ENCODE measurements around the gene TTYH3.
"Not testable (repeated sequence)": the region's sequence is repeated elsewhere in the genome, so short reads cannot be mapped to it uniquely, and the experiment has no call there.

The TTYH3 gene

DNA sequence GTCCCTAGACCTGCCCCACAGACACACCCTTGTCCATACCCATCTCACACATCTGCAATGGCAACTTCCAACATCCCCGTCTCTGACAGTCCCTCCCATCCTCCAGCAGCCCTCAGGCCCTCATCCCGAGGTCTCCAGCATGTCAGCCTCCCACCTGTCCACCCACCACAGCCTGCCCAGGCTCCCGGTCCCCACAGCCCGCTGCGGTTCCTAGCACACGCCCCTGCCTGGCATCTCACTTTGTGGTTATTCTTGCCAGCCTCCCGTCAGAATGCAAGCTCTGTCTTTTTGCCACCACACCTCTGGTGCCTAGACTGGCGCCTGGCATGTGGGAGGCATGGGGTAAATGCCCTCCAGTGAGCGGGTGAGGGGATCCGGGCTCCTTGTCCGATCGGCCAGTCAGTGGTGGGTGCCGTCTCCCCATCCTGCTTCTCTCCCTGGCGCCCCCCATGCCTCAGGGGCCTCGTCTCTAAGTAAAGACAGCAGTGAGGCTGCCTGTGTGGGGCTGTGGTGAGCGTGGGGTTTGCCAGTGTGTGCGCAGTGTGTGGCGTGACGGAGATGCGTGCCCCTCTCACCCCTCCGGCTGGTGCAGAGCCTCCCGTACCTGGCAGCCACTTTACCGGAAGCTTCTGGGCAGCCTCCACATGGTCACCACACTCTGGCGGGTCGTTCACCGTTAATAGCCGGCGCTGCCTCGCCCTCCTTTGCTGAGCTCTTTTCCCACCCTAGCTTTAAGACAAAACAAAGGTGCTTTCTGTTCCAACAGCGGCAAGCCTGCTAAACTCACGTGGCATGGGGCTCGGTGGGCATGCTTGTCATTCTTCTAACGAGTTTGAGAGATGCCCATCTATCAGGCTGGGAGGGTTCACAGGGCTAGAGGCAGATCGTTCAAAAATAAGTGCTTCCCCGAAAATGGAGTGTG lies 28.5 kb upstream of the TTYH3 start:
- no peak for DNase-seq

DNA sequence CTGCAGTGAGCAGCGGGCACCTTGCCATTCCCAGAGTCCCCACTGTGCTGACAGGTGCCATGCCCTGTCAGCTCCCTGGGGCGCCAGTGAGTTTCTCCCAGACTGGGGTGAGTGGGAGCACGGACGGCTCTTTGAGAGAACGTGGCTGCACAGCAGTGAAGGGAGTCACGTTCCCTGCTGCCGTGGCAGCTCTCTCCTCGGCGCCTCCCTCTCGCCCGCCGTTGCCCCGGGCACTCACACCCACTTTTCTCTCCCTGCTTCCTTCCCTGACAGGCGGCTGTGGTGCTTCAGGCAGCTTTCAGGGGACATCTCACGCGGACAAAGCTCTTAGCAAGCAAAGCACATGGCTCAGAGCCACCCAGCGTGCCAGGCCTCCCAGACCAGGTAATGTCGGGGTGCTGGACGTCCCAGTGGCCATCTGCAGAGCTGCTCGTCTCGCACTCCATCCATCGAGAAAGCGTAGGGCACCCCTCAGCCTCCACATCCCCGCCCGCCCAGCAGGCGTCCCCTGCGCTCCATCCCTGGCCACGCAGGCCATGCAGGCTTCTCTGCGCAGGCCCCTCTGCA lies 27.1 kb upstream of the TTYH3 start:
- DNase-seq: no peak

DNA sequence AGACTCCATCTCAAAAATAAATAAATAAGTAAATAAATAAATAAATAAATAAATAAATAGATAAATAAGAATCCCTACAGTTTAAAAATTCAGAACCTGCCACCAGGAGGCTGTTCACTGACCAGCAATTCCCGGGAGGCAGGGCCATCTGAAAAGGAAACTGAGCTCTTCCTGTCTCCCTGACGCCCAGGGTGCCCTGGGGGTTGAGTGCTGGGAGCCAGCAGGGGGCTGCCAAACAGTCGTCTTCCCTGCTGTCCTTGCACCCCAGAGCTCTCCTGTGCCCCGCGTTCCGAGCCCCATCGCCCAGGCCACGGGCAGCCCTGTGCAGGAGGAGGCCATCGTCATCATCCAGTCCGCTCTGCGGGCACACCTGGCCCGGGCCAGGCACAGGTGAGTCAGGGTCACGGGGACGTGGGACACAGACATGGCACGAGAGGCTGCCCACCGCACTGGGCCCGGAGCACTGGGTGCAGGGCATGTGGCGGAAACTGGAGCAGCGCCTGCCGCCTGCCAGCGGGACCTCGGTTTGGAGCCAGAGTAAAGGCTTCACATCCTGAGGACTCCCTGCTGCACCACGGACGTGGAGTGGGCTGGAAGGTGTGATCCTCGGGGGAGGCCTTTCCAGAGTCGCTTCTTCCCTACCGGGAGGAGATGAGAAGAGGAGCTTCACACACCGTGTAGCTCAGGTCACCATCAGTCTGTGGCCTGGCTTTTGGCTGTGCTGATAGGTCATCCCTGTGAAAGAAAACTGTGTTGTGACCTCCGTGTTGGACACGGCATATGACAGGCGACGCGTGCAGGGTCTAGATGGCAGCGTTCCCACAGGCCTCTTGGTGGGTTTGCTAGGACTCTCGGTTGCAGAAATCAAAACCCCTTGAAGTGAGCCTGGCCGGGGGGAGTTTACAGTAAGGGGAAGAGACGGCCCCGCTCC lies 25.9 kb upstream of the TTYH3 start:
- no peak for DNase-seq

DNA sequence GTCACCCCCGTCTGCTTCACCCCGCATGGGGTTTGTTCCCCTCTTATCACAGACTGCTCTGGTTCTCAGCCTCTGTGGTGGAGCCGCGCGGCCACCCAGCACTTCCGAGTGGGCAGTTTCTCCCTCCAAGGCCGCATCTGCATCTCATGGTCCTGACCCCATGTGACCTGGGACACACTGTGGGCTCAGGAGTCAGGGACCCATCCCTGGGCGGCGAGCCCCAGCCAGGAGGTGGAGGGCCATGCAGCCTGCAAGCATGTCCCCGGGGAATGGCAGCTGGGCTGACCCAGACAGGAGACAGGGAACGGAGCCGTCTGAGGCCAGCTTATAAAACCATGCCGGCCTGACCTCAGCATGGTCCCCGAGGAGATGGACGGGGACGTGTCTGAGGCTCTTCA lies 25.2 kb upstream of the TTYH3 start:
- DNase-seq: no peak

DNA sequence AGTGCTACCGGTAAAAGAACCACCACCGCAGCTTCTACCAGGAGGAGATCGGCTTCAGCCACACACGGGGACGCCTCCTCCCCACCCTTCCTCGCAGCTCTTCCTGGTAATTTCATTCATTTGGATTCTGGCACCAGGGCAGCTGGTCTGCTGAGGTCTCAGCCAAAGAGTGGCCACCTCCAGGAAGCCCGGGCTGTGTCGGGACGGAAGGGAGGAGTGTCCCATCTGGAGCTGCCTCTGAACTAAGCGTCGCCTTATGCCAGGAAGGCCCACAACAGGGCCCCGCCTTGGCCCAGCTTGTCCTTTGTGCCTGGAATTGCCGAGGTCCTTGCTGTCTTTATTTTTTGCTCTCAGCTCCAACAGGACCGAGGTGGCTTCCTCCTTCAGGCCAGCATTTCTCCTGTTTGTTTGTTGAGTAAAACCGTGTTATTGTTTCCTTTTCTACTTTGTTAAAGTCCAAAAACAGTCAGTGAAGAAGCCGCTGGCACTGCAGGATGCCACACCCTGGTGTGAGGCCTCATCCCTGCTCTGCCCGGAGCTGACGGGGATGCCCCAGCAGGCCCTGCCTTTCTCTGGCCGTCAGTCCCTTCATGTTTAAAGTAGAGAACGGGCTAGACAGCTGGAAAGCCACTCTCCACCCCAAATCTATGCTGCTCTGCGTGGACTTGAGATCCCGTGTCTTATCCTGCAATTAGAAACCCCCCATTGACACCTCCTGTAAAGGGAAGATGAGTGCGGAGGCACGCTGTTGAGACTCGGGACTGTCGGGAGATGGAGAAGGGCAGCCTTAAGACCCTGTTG lies 24.5 kb upstream of the TTYH3 start:
- no peak for DNase-seq

DNA sequence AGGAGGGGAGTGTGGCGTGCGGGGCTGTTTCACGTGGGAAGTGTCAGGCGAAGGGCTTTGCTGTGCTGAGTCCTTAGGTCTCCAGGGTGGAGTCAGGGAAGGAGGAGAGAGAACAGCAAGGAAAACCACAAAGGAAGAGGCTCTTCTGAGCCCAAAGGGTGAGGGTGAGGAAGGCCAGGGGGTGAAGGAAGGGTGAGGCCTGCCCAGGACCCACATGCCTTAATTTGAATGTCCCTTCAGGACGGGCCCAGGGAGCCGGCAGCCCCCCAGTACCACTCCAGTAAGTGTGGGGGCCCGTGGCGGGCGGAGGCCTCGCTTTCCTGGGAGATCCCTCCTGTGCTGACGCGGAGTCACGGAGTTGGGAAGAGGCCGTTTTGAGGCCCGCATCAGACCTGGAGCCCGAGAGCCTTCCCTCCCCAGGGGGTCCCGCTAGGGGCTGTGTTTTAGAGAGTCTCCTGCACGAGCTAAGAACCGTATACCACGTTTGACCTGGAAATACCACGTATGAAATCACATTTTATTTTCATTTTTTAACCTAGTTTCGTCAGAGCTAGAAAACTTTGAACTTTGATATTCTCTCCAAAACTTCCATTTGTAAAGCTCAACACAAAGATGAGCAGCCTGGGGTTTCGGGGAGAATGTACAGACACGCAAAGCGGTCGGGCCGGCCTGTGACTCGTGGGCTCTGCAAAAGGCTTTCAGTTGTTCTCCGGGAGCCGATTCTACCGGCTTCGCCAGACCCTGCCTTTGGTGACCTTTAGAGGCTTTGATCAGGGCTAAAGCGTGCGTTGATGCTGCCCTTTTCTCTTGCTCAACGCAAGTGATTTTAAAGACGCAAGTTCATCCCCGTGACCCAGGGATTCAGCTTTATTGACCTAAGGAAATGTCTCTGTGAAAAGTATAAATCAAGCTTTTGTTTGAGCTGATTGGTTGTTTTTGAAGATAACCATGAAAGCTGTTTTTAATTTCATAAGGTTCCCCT lies 23.6 kb upstream of the TTYH3 start:
- no peak for DNase-seq

DNA sequence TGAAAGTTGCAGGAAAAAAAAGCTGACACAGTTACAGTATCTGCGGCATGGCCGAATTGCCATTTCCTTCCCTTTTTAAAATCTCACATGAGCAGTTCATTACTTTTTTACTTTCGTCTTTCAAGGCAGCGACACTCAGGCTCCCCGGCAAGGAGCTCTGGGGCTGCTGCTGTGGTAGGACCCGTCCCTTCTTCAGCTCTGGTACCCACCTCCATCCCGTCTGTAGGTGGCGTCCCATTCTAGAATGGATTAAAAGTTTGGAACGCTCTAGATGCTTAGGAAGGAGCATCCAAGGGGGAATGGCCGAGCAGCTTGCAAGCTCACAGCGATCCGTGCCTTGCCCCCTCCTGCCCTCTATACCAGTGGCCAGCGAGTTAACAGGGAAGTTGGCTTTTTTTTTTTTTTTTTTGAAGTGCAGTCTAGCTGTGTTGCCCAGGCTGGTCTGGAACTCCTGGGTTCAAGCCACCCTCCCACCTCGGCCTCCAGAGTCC lies 22.8 kb upstream of the TTYH3 start:
- DNase-seq: peak; percentile 19 to 91

DNA sequence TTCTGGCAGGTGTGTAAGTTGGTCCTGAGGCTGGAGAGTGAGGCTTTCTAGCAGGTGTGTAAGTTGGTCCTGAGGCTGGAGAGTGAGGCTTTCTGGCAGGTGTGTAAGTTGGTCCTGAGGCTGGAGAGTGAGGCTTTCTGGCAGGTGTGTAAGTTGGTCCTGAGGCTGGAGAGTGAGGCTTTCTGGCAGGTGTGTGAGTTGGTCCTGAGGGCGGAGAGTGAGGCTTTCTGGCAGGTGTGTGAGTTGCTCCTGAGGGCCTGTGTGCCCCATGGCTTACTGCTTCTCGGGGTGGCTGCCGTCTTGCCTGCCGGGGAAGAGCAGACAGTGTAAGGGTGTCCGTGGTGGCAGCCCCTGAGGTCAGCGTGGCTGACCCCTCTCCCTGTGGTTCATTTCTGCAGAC lies 22.1 kb upstream of the TTYH3 start:
- DNase-seq: not testable (repeated sequence)

DNA sequence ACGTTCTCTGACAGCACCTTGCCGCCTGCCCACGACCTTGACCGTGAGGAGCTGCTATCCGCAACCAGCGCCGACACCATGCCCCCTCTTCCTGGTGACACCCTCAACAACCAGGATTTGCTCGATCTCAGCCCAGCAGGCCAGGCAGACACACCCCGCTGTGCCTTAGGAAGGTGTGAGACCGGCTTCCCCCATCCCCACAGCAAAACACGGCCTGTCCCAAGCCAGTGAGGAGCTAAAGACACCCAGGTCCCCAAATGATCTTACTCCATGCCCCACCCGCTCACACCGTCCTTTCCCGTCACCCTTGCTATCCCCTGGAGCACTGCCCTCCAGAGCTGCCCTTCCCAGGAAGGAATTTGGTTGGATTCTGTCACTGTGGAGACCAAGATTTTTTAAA lies 21.3 kb upstream of the TTYH3 start:
- DNase-seq: no peak

DNA sequence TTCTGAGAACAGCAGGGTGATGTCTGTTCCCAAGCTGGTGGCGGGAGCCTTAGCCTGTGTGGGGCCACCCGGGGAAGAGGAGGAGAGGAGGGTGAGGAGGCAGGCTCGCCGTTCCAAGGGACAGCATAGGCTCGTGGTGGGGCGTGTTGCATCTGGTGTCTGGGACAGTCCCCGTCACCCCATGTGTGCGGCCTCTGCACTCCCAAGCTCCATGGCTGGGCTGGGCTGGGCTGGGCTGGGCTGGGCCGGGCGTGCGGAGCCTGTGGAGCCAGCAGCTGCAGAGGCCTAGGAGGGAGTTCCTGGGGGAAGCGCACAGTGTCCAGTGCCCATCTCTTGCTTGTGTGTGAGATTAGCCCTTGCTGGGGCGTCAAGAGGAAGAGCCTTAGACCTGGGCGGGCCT lies 20.9 kb upstream of the TTYH3 start:
- no peak for DNase-seq

DNA sequence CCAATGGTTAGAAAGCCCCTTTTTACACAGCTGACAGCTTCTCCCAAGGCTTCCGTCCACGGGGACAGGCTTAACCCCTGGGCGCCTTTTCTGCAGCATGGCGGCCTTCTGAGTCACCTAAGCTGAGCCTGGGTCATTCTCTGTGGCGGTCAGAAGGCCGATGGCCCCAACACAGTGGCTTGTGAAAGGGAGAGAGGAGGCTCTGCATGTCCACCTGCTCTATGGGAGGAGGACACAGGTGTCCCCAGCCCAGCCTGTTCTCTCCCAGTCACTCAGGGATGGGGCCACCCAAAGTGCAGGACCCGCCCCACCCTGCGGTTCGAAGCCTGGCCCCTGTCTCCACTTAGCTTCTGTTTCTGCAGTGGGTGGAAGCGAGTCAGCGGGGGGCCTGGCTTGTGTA lies 20.4 kb upstream of the TTYH3 start:
- DNase-seq: no peak

DNA sequence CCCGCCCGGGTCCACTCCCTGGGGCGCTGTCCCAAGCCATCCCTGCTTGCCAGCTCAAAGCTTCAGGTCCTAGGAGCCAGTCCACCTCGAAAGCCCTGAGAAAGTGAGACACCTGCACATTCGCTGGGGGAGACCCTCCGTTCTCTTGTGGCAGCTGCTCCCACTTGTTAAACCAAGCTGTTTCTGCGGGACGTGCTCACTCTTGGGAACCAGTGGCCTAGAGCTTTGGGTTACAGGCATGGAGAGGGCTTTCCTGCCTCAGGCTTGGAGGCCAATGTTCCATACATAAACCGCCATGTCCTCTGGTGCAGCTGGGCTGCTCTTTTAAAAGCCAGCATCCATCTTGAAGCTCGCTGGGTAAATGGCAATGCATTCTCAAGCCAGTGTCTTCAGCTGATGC lies 19.9 kb upstream of the TTYH3 start:
- no peak for DNase-seq

DNA sequence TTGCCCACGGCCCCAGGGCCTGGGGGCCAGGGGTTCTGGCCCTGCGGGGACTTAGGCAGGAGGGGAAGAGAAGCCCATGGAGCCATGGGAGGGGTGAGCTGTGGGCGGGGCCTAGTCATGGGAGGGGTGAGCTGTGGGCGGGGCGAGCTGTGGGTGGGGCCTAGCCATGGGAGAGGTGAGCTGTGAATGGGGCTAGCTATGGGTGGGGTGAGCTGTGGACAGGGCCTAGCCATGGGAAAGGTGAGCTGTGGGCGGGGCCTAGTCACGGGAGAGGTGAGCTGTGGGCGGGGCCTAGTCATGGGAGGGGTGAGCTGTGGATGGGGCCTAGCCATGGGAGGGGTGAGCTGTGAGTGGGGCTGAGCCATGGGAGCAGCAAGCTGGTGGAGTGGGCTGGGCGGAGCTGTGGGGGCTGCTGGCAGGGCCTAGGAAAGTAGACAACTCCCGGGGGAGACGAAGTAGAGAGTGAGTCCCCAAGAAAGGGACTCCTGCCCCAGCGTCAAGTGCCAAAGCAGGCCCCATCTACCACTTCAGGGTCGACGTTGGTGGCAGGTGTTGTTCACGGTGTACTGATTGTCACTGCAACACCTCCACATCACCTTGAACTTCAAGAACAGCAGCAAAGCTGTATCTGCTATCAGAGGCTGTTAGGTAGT lies 19.2 kb upstream of the TTYH3 start:
- no peak for DNase-seq

DNA sequence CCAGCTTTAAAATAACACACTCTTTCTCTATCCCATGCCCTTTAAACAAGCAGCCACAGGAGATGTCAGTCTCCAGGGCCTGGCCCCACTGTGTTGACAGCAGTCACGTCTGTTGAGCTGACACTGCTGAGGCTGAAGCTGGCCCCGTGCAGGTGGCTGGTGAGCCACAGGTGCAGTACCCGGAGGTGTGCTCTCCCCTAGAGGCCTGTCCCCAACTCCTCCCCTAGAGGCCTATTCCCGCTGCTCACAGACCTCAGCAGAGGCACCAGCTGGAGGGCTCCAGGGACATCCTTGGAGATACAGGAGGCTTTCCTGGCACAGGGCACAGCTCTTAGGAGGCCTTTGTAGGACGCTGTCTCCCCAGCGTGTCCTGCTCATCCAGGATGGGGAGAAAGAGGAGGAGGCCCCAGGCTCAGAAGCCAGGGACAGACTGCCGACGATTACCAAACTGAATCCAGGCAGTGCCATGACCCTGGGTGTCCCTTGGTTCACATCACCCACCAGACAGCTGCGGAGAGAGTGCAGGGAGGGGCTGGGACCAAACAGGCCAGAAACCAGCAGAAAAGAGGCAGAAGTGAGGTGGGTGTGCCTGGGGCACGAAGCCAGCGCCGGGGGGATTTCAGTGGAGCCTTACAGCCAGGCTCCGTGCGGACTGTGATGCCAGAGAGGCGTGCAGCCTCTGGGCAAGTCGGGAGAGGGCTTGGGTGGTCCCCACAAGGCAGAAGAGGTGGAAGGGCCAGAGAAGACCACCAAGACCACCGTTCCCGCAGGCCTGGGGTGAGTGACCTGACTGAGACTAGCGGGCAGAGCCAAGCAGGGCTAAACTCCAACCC lies 18.5 kb upstream of the TTYH3 start:
- DNase-seq: no peak

DNA sequence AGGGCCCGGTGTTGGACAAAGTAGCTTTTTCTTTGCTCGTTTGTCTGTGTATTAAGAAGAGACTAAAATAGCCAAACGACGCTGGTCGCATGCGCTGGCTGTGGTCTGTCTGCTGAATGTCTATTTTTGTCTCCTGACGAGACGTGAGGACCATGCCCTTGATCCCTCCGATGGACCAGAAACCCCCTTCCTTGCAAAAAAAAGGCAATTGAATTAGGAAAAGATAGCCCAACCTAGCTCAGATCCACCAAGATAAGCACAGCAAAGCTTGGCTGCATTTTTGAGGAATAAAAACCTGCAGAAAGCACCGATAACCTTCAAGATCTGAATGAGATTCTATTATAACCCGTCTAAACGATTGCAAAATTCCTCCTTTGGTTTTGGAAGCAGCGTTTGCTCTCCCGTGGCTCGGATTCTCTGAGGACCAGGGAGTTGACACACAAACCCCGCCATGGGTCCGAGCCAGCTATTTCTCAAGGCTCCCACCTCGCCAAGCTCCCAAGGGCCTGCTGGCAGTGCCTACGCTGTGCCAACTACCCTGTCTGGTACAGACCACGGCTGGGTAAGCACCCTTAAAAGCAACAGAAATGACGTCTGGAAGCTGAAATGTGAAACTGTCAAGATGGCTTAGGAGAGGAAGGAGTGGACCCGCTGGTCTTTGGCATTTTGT lies 17.7 kb upstream of the TTYH3 start:
- no peak for DNase-seq

DNA sequence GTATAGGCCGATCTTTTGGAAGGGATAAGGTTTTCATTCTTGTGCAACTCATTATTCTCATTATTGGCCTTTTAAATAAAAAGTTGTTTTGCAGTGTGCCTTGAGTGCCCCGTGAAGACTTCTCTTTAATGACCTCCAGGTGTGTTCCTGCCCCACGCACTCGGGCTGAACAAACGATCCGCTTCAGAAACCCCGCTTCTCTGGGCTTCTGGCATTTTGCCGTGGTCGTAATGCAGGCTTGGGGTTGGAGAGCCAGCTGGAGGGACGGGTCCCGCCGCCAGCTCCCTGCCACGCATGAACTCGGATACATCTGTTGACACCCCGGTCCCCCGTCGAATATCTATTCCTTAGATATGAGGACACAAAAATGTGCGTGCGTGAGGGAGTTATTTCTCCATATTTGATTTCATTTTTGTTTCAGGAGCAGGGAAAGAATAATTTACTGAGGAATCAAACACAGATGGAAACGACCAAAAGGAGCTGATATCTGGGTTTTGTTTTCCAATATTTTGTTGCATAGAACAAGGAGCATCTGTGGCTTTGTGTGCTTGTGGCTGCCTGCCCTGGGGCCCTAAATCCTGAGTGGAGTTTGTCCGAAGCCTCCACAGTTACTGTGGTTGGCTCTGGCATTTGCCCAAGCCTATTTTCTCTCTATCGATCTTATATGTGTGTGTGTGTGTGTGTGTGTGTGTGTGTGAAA lies 17.0 kb upstream of the TTYH3 start:
- DNase-seq: no peak

DNA sequence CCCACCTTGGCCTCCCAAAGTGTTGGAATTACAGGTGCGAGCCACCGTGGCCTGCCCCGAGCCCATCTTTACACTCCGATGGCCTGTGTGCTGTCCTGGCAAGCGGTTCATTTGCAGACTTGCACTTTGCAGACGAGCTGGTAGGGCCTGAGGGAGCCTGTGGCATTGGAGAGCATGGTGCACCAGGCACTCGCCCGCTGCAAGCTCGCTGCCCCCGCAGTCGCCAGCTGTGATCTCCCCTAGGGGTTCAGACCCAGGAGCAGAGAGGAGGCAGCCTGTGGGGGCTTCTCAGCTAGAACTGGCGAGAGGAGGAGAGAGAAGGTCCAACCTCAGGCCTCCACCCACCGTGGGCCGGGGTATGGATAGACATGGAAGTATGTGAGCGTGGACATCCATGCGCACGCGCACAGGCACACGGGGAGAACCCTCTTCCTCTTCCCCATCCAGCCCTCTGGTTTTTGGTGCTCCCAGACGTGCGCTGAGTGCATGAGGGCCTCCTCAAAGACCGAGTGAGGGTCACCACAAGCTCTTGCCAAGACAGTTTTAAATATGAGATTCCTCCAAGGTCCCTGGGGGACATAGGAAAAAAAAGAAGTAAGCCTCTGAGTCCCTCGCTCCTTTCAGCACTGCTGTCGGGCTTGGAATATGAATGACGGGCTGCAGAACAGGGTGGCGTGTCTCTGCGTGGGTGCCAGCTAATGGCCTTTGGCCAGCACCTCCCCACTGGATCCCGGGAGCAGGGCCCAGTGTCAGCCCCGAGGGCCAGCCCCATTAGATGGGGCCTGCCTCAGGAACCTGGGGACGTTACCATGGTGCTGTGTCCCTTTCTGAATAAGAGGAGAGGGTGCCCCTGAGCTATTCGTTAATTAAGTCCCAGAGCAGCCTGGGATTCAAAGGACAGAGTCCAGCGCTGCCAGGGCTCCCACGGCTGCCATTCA lies 15.1 kb upstream of the TTYH3 start:
- no peak for DNase-seq

All from bone marrow (tissue), 2 donors.